ENCODE results near the gene N4BP2L2. TPM values are rescaled to one million over a fixed set of nuclear protein-coding genes. Genes with fewer than 3 reads are reported as not detected.
"Not testable (repeated sequence)": the region's sequence is repeated elsewhere in the genome, so short reads cannot be mapped to it uniquely, and the experiment has no call there.

N4BP2L2 gene
- total and polyA plus RNA-seq, 5 donors, result 63.2 to 180 (median 151) TPM

GRCh38 chr13:32575687-32576086, 37.1 kb upstream of the N4BP2L2 start:
- intact Hi-C loops (cut with DNase I), result loop anchor here in 1 of 4 donors (10.0 kb wide), 1 partner anchor 191 kb away; no protein-coding TSS in a partner anchor
- not testable (repeated sequence) for DNase-seq; H3K4me1 ChIP-seq (ENCODE audit: control insufficient read depth, insufficient read depth, low read length); H3K4me3 ChIP-seq (ENCODE audit: low read length); H3K27me3 ChIP-seq (ENCODE audit: control insufficient read depth, insufficient read depth); ATAC-seq; H3K27ac ChIP-seq (ENCODE audit: low read length); H3K9me3 ChIP-seq (ENCODE audit: control insufficient read depth, low read length)
- 90% methylated on average over 4 of the region's 4 CpGs for WGBS

GRCh38 chr13:32560842-32561241, 22.2 kb upstream of the N4BP2L2 start:
- H3K27me3 ChIP-seq (ENCODE audit: control insufficient read depth, insufficient read depth); H3K27ac ChIP-seq (ENCODE audit: low read length); H3K4me3 ChIP-seq (ENCODE audit: low read length); DNase-seq; ATAC-seq; H3K4me1 ChIP-seq (ENCODE audit: control insufficient read depth, insufficient read depth, low read length); intact Hi-C loops (cut with DNase I); H3K9me3 ChIP-seq (ENCODE audit: control insufficient read depth, low read length): not testable (repeated sequence)
- 98% methylated on average over 1 of the region's 1 CpG for WGBS

DNA sequence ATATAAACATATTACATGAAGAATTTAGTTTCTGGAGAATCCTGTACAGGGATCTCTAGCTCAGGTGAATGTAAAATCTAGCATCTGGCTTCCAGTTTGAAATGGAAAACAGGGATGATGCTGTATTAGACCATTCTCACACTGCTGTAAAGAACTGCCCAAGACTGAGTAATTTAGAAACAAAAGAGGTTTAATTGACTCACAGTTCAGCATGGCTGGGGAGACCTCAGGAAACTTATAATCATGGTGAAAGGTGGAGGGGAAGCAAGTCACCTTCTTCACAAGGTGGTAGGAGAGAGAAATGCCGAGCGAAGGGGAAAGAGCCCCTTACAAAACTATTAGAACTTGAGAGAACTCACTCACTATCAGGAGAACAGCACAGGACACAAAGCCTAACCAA, 17.0 kb upstream of the N4BP2L2 start:
- H3K4me3 ChIP-seq (ENCODE audit: low read length), result no peak overlapping the region
- H3K9me3 ChIP-seq (ENCODE audit: control insufficient read depth, low read length), result no peaks in the 10 kb centered on the region
- no peaks in the 10 kb centered on the region for H3K27me3 ChIP-seq (ENCODE audit: control insufficient read depth, insufficient read depth)
- intact Hi-C loops (cut with DNase I), result no loop called here
- H3K27ac ChIP-seq (ENCODE audit: low read length), result no peak overlapping the region
- WGBS, result 94% methylated on average over 2 of the region's 2 CpGs
- DNase-seq (no peak), ATAC-seq (no peak)
- H3K4me1 ChIP-seq (ENCODE audit: control insufficient read depth, insufficient read depth, low read length), result no peaks in the 10 kb centered on the region

DNA sequence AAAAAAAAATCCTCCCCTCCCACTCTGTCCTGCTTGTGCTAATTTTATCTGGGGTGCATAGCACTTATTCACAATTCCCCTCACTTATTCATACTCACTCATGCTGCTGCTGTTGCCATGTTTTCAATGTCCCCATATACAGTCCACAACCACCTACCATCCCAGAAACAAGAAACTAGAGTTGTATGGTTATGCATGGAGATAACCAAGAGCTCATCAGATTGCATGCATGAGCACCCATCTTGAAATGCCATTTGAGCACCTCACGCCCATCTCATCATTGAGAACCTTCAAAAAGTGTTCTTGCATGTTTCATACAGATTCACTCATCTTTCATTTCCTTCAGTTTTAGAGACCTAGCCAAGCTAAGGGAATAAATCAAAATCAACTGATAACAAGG, 15.1 kb upstream of the N4BP2L2 start:
- Histone ChIP-seq H3K4me1 (ENCODE audit: control insufficient read depth, insufficient read depth, low read length) (no peaks in the 10 kb centered on the region), H3K27ac (ENCODE audit: low read length) (no peak overlapping the region), H3K27me3 (ENCODE audit: control insufficient read depth, insufficient read depth) (no peaks in the 10 kb centered on the region), H3K4me3 (ENCODE audit: low read length) (no peak overlapping the region), H3K9me3 (ENCODE audit: control insufficient read depth, low read length) (no peaks in the 10 kb centered on the region)
- WGBS, result 93% methylated on average over 1 of the region's 1 CpG
- DNase-seq, result no peak
- ATAC-seq, result no peak
- intact Hi-C loops (cut with DNase I), result no loop called here

GRCh38 chr13:32549788-32550187, 11.2 kb upstream of the N4BP2L2 start:
- WGBS, result 88% methylated on average over 3 of the region's 3 CpGs
- no peaks in the 10 kb centered on the region for H3K4me1 ChIP-seq (ENCODE audit: control insufficient read depth, insufficient read depth, low read length)
- DNase-seq (no peak), ATAC-seq (no peak)
- intact Hi-C loops (cut with DNase I), result no loop called here
- no peaks in the 10 kb centered on the region for H3K9me3 ChIP-seq (ENCODE audit: control insufficient read depth, low read length)
- H3K27me3 ChIP-seq (ENCODE audit: control insufficient read depth, insufficient read depth), result no peaks in the 10 kb centered on the region
- no peak overlapping the region for H3K27ac ChIP-seq (ENCODE audit: low read length)
- H3K4me3 ChIP-seq (ENCODE audit: low read length), result no peak overlapping the region

DNA sequence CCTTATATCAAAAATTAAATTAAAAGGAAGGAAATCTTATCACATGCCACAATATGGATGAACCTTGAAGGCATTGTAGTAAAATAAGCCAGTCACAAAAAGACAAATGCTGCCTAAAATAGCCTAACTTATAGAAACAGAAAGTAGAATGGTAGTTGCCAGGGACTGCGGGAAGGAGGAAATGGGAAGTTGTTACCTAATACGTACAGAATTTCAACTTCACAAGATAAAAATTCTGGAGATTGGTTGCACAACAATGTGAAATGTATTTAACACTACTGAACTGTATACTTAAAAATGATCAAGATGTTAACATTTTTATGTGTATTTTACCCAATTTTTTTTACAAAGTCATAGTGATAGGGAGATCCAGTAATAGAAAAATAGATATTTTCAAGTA, 10.2 kb upstream of the N4BP2L2 start:
- intact Hi-C loops (cut with DNase I), result no loop called here
- WGBS, result 23% methylated on average over 2 of the region's 2 CpGs

GRCh38 chr13:32545083-32545482, 6.5 kb upstream of the N4BP2L2 start:
- intact Hi-C loops (cut with DNase I), result no loop called here

More for the DNA sequence above, 10.2 kb upstream of the N4BP2L2 start:
- no peak for ATAC-seq
- no peak overlapping the region for H3K4me3 ChIP-seq (ENCODE audit: low read length)
- no peaks in the 10 kb centered on the region for H3K4me1 ChIP-seq (ENCODE audit: control insufficient read depth, insufficient read depth, low read length)
- H3K27ac ChIP-seq (ENCODE audit: low read length), result no peak overlapping the region
- no peak for DNase-seq
- no peaks in the 10 kb centered on the region for H3K9me3 ChIP-seq (ENCODE audit: control insufficient read depth, low read length)
- H3K27me3 ChIP-seq (ENCODE audit: control insufficient read depth, insufficient read depth), result no peaks in the 10 kb centered on the region

GRCh38 chr13:32542221-32542620, 3.6 kb upstream of the N4BP2L2 start:
- DNase-seq (no peak), ATAC-seq (no peak)
- H3K4me1 ChIP-seq (ENCODE audit: control insufficient read depth, insufficient read depth, low read length), result peaks cover 1% of the 10 kb centered on the region
- no peaks in the 10 kb centered on the region for H3K9me3 ChIP-seq (ENCODE audit: control insufficient read depth, low read length)
- no peak overlapping the region for H3K27ac ChIP-seq (ENCODE audit: low read length)
- intact Hi-C loops (cut with DNase I), result no loop called here
- no peaks in the 10 kb centered on the region for H3K27me3 ChIP-seq (ENCODE audit: control insufficient read depth, insufficient read depth)
- no peak overlapping the region for H3K4me3 ChIP-seq (ENCODE audit: low read length)
- 85% methylated on average over 2 of the region's 2 CpGs for WGBS

More at GRCh38 chr13:32545083-32545482, 6.5 kb upstream of the N4BP2L2 start:
- no peak for ATAC-seq
- no peak overlapping the region for H3K4me3 ChIP-seq (ENCODE audit: low read length)
- no peaks in the 10 kb centered on the region for H3K4me1 ChIP-seq (ENCODE audit: control insufficient read depth, insufficient read depth, low read length)
- DNase-seq, result no peak
- no peaks in the 10 kb centered on the region for H3K9me3 ChIP-seq (ENCODE audit: control insufficient read depth, low read length)
- no peak overlapping the region for H3K27ac ChIP-seq (ENCODE audit: low read length)
- no peaks in the 10 kb centered on the region for H3K27me3 ChIP-seq (ENCODE audit: control insufficient read depth, insufficient read depth)
- 98% methylated on average over 2 of the region's 2 CpGs for WGBS

- DNase-seq (peak in 2 of 3 donors; percentile 39 to 62), ATAC-seq (peak; percentile 60 to 72)
- H3K27ac ChIP-seq (ENCODE audit: low read length), result peak overlapping the region; percentile 78
- H3K4me1 ChIP-seq (ENCODE audit: control insufficient read depth, insufficient read depth, low read length), result peaks cover 3% of the 10 kb centered on the region
- WGBS, result under 1% methylated on average over 23 of the region's 23 CpGs
- no peaks in the 10 kb centered on the region for H3K27me3 ChIP-seq (ENCODE audit: control insufficient read depth, insufficient read depth)
- intact Hi-C loops (cut with DNase I), result no loop called here
- no peaks in the 10 kb centered on the region for H3K9me3 ChIP-seq (ENCODE audit: control insufficient read depth, low read length)
- peak overlapping the region; percentile 60 for H3K4me3 ChIP-seq (ENCODE audit: low read length)
Observed at GRCh38 chr13:32538143-32538620, 413 bp downstream of the N4BP2L2 start.

GRCh38 chr13:32537580-32538142, 934 bp downstream of the N4BP2L2 start:
- 28% methylated on average over 22 of the region's 22 CpGs for WGBS
- intact Hi-C loops (cut with DNase I), result no loop called here
- Histone ChIP-seq H3K4me3 (ENCODE audit: low read length) (peak overlapping the region; percentile 60), H3K9me3 (ENCODE audit: control insufficient read depth, low read length) (no peaks in the 10 kb centered on the region), H3K27ac (ENCODE audit: low read length) (peak overlapping the region; percentile 78), H3K4me1 (ENCODE audit: control insufficient read depth, insufficient read depth, low read length) (peaks cover 3% of the 10 kb centered on the region), H3K27me3 (ENCODE audit: control insufficient read depth, insufficient read depth) (no peaks in the 10 kb centered on the region)
- peak; percentile 34 to 67 (median 67) for DNase-seq
- ATAC-seq, result peak; percentile 8 to 29

DNA sequence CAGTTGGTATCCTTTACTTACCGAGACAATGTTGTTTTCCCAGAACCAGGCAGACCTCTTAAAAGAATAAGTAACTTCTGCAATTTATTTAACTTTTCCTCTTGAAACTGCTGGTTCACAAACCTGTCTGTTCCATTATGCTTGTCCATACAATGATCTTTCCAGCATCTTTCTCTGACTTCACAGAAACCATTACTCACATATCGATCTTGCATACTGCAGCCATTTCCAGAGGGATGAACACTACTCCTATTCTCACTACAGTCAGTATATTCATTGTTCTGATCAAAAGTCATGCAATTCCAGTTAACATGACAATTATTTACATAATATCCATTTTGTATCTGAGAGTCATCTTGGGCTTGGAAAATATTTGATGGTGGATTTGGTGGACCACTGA, 2.8 kb downstream of the N4BP2L2 start:
- intact Hi-C loops (cut with DNase I), result no loop called here
- Histone ChIP-seq H3K27ac (ENCODE audit: low read length) (no peak overlapping the region), H3K4me1 (ENCODE audit: control insufficient read depth, insufficient read depth, low read length) (peaks cover 7% of the 10 kb centered on the region), H3K4me3 (ENCODE audit: low read length) (no peak overlapping the region), H3K27me3 (ENCODE audit: control insufficient read depth, insufficient read depth) (no peaks in the 10 kb centered on the region), H3K9me3 (ENCODE audit: control insufficient read depth, low read length) (no peaks in the 10 kb centered on the region)
- no peak for ATAC-seq
- DNase-seq, result no peak
- WGBS, result 96% methylated on average over 2 of the region's 2 CpGs

- ATAC-seq (no peak), DNase-seq (no peak)
- intact Hi-C loops (cut with DNase I), result no loop called here
- WGBS, result 24% methylated on average over 1 of the region's 1 CpG
- Histone ChIP-seq H3K27ac (ENCODE audit: low read length) (no peak overlapping the region), H3K27me3 (ENCODE audit: control insufficient read depth, insufficient read depth) (no peaks in the 10 kb centered on the region), H3K4me1 (ENCODE audit: control insufficient read depth, insufficient read depth, low read length) (peaks cover 7% of the 10 kb centered on the region), H3K4me3 (ENCODE audit: low read length) (peak overlapping the region; percentile 51), H3K9me3 (ENCODE audit: control insufficient read depth, low read length) (no peaks in the 10 kb centered on the region)
Observed at GRCh38 chr13:32535115-32535514, 3.5 kb downstream of the N4BP2L2 start.

All from right cardiac atrium (tissue), 5 donors.